ENCODE data around the gene PPCDC. TPM values are rescaled to one million over a fixed set of nuclear protein-coding genes. Genes with fewer than 3 reads are reported as not detected.

Gene PPCDC
- total and polyA plus RNA-seq, 2 of the 4 experiments (the other 2 are of a cell fraction) = 13.3 to 16.3 TPM

DNA sequence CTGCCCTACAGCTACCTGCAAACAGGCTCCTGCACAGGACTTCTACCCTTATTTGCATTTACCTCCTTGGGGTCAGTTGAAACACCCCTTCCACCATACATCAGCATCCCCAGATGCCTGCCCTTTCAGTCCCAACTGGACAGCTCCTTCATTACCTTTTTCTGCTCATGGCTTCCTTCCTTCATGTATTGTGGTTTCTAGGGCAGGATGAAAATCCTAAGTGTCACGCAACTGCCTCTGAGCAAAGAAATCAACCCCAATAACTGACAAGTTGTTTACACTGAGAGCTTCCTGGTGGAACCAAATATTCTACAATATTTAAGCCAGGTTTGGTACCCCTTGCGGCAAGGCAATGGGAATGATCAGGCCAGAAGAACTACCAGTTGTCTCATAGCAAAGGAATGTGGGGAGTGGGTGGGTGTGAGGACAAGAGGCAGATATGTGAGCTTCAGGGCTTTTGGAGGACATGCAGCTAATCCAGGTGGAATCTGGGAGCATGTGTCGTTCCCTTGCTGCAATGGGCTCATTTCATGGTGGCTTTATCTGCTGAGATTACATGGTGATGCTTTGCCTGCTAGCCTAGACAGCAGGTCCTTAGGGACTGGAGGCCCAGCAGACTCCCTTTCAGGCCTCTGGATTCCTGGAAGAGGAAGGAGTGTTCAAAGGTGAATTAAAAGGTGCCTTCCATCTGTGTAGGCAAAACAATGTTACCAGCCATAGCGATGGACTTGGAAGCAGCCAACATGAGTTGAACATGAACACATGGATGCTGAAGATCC lies 34.9 kb downstream of the PPCDC start:
- no peak overlapping the region for H2BK20ac ChIP-seq (ENCODE audit: low read depth, low read length)
- no peak overlapping the region for H2AFZ ChIP-seq (replicated peaks; ENCODE audit: low read length, poor library complexity)
- H2BK5ac ChIP-seq (ENCODE audit: low read depth, low read length, poor library complexity, severe bottlenecking) = no peak overlapping the region
- TF ChIP-seq MAFK (IDR thresholded peaks at IDR 0.05; ENCODE audit: low read depth, low read length) (no peak), CEBPB (IDR thresholded peaks at IDR 0.05; ENCODE audit: low read depth, low read length) (no peak), CHD1 (IDR thresholded peaks at IDR 0.05; ENCODE audit: low read depth, low read length) (no peak), SMC3 (IDR thresholded peaks at IDR 0.05; ENCODE audit: low read depth, low read length) (no peak), RFX5 (IDR thresholded peaks at IDR 0.05; ENCODE audit: low read depth, low read length) (no peak), RAD21 (IDR thresholded peaks at IDR 0.05; ENCODE audit: low read length) (no peak), NFE2L2 (IDR thresholded peaks at IDR 0.05; ENCODE audit: low read depth, low read length) (no peak), MXI1 (IDR thresholded peaks at IDR 0.05; ENCODE audit: borderline replicate concordance, low read depth, low read length) (no peak), FOS (IDR thresholded peaks at IDR 0.05; ENCODE audit: low read depth, low read length) (no peak), MAZ (IDR thresholded peaks at IDR 0.05; ENCODE audit: borderline replicate concordance, low read depth, low read length) (no peak)
- POLR2A ChIA-PET (ENCODE audit: unreplicated experiment) = no interaction called here
- WGBS, 2 experiments (ENCODE audit: extremely low coverage in 2 of 2, insufficient read length in 1 of 2) = no CpG with 5 or more reads among the region's 4 CpGs
- no peaks in the 10 kb centered on the region; the same call in 1 of the 2 replicates for H3K4me1 ChIP-seq (ENCODE audit: control insufficient read depth, insufficient read depth, low read length)
- H2AK9ac ChIP-seq (replicated peaks; ENCODE audit: low read depth, low read length, poor library complexity) = no peak overlapping the region
- no peak overlapping the region for H3K4me2 ChIP-seq (ENCODE audit: low read depth, low read length)
- no peak overlapping the region for H2BK15ac ChIP-seq (ENCODE audit: low read depth, low read length)
- no peak overlapping the region for H4K91ac ChIP-seq (ENCODE audit: insufficient read depth, low read depth, low read length)
- H4K20me1 ChIP-seq (ENCODE audit: insufficient read depth, low read length) = no peaks in the 10 kb centered on the region
- no peak overlapping the region for H3K27ac ChIP-seq (ENCODE audit: insufficient read depth, low read length)
- H3K14ac ChIP-seq (replicated peaks; ENCODE audit: low read depth, low read length) = no peak overlapping the region
- H3K4ac ChIP-seq (ENCODE audit: low read depth, low read length) = no peak overlapping the region
- no peak overlapping the region for H3K9ac ChIP-seq (ENCODE audit: low read depth, low read length)
- H3K18ac ChIP-seq (ENCODE audit: low read depth, low read length) = no peak overlapping the region
- no peak overlapping the region for H3K23ac ChIP-seq (ENCODE audit: low read depth, low read length)
- H4K8ac ChIP-seq (ENCODE audit: low read depth in 2 of 2, low read length in 2 of 2) = no peak overlapping the region
- H3K79me1 ChIP-seq (ENCODE audit: low read depth in 1 of 2, low read length in 2 of 2) = no peaks in the 10 kb centered on the region; a peak in 1 of 4 replicates
- no peak overlapping the region for H4K5ac ChIP-seq (ENCODE audit: low read depth, low read length)
- dilution Hi-C loops (cut with HindIII; ENCODE audit: low sequenced_read_pairs, unreplicated experiment) = no loop called here
- no peak for ATAC-seq (ENCODE audit: low read depth)
- H3K36me3 ChIP-seq (ENCODE audit: control insufficient read depth, insufficient read depth, low read length) = no peaks in the 10 kb centered on the region
- H2AK5ac ChIP-seq (ENCODE audit: low read depth, low read length) = no peak overlapping the region
- in situ Hi-C loops (cut with MboI; ENCODE audit: low sequenced_read_pairs) = no loop called here
- CTCF ChIA-PET = no interaction called here
- no peaks in the 10 kb centered on the region for H3K27me3 ChIP-seq (ENCODE audit: control insufficient read depth, insufficient read depth, low read length)
- H3K4me3 ChIP-seq (ENCODE audit: insufficient read depth, low read depth, low read length) = no peak overlapping the region
- intact Hi-C loops (cut with micrococcal nuclease) = no loop called here
- H2BK120ac ChIP-seq (ENCODE audit: low read depth, low read length) = no peak overlapping the region
- no TSS peak for BruUV-seq (replicated peaks)
- peak; percentile 40 for DNase-seq
- H3K9me3 ChIP-seq (ENCODE audit: control insufficient read depth, insufficient read depth, low read length) = no peaks in the 10 kb centered on the region
- H3K56ac ChIP-seq (ENCODE audit: extremely low read depth, insufficient read depth, low read length) = no peak overlapping the region
- H3K9me1 ChIP-seq (ENCODE audit: insufficient read depth, low read length) = no peaks in the 10 kb centered on the region
